Measurements from ENCODE around the gene MDM4. TPM values are rescaled to one million over a fixed set of nuclear protein-coding genes. Genes with fewer than 3 reads are reported as not detected.

The MDM4 gene
- total and polyA plus RNA-seq, 2 donors (not counting 3 experiments of a cell fraction or from before 2014, with no cell fraction given): 11.7 to 67.0 TPM

DNA sequence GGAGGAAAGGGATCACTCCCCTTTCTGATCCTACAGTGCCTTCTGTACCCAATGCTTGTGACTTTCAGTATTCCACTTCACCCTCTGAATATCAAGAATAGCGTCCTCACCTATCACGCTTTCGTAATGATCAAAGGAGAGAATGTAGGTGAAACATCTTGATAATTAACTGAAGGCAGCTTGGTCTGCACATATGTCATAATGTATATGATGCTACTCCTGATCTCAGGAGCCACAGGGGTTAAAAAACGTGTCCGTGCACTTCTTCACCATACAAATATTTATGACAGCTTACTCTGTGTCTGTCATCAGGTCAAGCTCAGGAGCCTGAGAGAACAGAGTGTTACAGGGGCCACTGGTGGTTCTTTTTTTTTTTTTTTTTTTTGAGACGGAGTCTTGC, 20.4 kb upstream of the MDM4 start:
- no TSS peak for BruUV-seq (replicated peaks)
- POLR2A ChIA-PET: interaction anchor here (0.7 to 1.4 kb wide), 2 partner anchors 49 to 352 kb away, joined by 3 read pairs; no protein-coding TSS in a partner anchor
- no peak overlapping the region for H3K27ac ChIP-seq (ENCODE audit: insufficient read depth, low read depth, low read length)
- H3K36me3 ChIP-seq (ENCODE audit: control insufficient read depth in 2 of 2, extremely low read depth in 1 of 2, insufficient read depth in 2 of 2, low read length in 2 of 2): no peaks in the 10 kb centered on the region
- peaks cover 18% of the 10 kb centered on the region for H3K4me1 ChIP-seq (ENCODE audit: control insufficient read depth, extremely low read depth, insufficient read depth, low read length)
- H3K9me1 ChIP-seq (replicated peaks; ENCODE audit: control insufficient read depth, extremely low read depth, insufficient read depth, low read length): no peaks in the 10 kb centered on the region
- no peaks in the 10 kb centered on the region for H3K9me3 ChIP-seq (replicated peaks; ENCODE audit: control insufficient read depth, insufficient read depth, low read length)
- H3K9ac ChIP-seq (replicated peaks; ENCODE audit: extremely low read depth, insufficient read depth, low read length): no peak overlapping the region
- no peaks in the 10 kb centered on the region for H3K79me2 ChIP-seq (ENCODE audit: control insufficient read depth, insufficient read depth, low read length)
- FAIRE-seq: no peak
- no peaks in the 10 kb centered on the region for H4K20me1 ChIP-seq (replicated peaks; ENCODE audit: control insufficient read depth, extremely low read depth, insufficient read depth, low read length)
- H3K4me2 ChIP-seq (ENCODE audit: insufficient read depth, low read length): no peak overlapping the region
- no peak overlapping the region for H3K4me3 ChIP-seq (replicated peaks in 1 of 3; ENCODE audit: insufficient read depth in 1 of 3, low read depth in 1 of 3, low read length in 3 of 3)
- CTCF ChIA-PET: interaction anchor here (2.0 to 18.3 kb wide), 3 partner anchors 19 to 85 kb away, joined by 7 to 1267 read pairs (median 60); no protein-coding TSS in a partner anchor
- intact Hi-C loops (cut with micrococcal nuclease) (loop anchor here (2.0 kb wide), 1 partner anchor 65 kb away; no protein-coding TSS in a partner anchor), dilution Hi-C loops (cut with MboI; ENCODE audit: extremely low pct_ligation_motif_present, low sequenced_read_pairs) (no loop called here)
- H2AFZ ChIP-seq (ENCODE audit: low read depth, low read length): no peak overlapping the region
- no peaks in the 10 kb centered on the region for H3K27me3 ChIP-seq (ENCODE audit: control insufficient read depth in 2 of 2, insufficient read depth in 2 of 2, low read length in 2 of 2)
- DNase-seq (ENCODE audit: low read depth, low spot score): no peak
- TF ChIP-seq JUN (IDR thresholded peaks at IDR 0.05; ENCODE audit: borderline replicate concordance, insufficient read depth, insufficient read length, low read depth) (no peak), POLR2AphosphoS5 (IDR thresholded peaks at IDR 0.05; ENCODE audit: insufficient read depth, low read depth, low read length) (no peak), FOS (IDR thresholded peaks at IDR 0.05; ENCODE audit: borderline replicate concordance, insufficient read depth, low read length) (no peak)
- TF ChIP-seq, protein P1, sequence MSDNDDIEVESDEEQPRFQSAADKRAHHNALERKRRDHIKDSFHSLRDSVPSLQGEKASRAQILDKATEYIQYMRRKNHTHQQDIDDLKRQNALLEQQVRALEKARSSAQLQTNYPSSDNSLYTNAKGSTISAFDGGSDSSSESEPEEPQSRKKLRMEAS (IDR thresholded peaks at IDR 0.05; ENCODE audit: insufficient read depth, insufficient read length): no peak
- TF ChIP-seq, protein P2, sequence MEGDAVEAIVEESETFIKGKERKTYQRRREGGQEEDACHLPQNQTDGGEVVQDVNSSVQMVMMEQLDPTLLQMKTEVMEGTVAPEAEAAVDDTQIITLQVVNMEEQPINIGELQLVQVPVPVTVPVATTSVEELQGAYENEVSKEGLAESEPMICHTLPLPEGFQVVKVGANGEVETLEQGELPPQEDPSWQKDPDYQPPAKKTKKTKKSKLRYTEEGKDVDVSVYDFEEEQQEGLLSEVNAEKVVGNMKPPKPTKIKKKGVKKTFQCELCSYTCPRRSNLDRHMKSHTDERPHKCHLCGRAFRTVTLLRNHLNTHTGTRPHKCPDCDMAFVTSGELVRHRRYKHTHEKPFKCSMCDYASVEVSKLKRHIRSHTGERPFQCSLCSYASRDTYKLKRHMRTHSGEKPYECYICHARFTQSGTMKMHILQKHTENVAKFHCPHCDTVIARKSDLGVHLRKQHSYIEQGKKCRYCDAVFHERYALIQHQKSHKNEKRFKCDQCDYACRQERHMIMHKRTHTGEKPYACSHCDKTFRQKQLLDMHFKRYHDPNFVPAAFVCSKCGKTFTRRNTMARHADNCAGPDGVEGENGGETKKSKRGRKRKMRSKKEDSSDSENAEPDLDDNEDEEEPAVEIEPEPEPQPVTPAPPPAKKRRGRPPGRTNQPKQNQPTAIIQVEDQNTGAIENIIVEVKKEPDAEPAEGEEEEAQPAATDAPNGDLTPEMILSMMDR (IDR thresholded peaks at IDR 0.05; ENCODE audit: extremely low read depth in 1 of 2, insufficient read depth in 1 of 2, low read depth in 1 of 2, low read length in 2 of 2): no peak

Data from endothelial cell of umbilical vein (primary cell).